H1 (cell line): ENCODE results near the gene SCYGR1. TPM values are rescaled to one million over a fixed set of nuclear protein-coding genes. Genes with fewer than 3 reads are reported as not detected.

Experiments used
- CTCF ChIA-PET: fragments of 300-600 bp; sonication (Branson Sonifier 250); formaldehyde crosslinking; loops from one replicate; lab custom pipeline; 2021; ENCODE audit not compliant: partially characterized antibody; lab: Charles Lee
- POLR2A ChIA-PET: fragments of 300-600 bp; sonication (Branson Sonifier 250); formaldehyde crosslinking; loops from one replicate; lab custom pipeline; 2021; ENCODE audit warnings: inconsistent platforms; ENCODE audit not compliant: partially characterized antibody; lab: Charles Lee
- DNase-seq, 2 experiments: peaks; one replicate each; pipeline versions ENCODE4 v3.0.0 to v3.0.0-alpha.2; 2010 to 2022; ENCODE audit warnings: low spot score in 2 of 2, low read depth in 1 of 2, mixed read lengths in 1 of 2
- FAIRE-seq: peaks from 2 replicates; lab custom pipeline; 2011; peaks lifted over from hg19 to GRCh38; lab: Jason Lieb, UNC
- H2AFZ ChIP-seq: 2 replicates; pipeline ENCODE4 v1.8.1; 2012; ENCODE audit warnings: low read length, inconsistent platforms
- H2AK5ac ChIP-seq: 2 replicates; pipeline ENCODE4 v1.6.1; 2013; ENCODE audit warnings: low read depth, low read length
- H2BK120ac ChIP-seq: replicated peaks from 2 replicates; pipeline ENCODE3; 2013; ENCODE audit warnings: low read depth, low read length, inconsistent platforms
- H2BK12ac ChIP-seq: 2 replicates; pipeline ENCODE4 v1.6.1; 2013; ENCODE audit warnings: low read depth, low read length
- H2BK15ac ChIP-seq: 2 replicates; pipeline ENCODE4 v1.6.1; 2013; ENCODE audit warnings: low read length
- H2BK20ac ChIP-seq: 2 replicates; pipeline ENCODE4 v1.6.1; 2013; ENCODE audit warnings: low read length
- H2BK5ac ChIP-seq: 2 replicates; pipeline ENCODE4 v1.6.1; 2013; ENCODE audit warnings: low read depth, low read length
- H3K14ac ChIP-seq: 2 replicates; pipeline ENCODE4 v1.6.1; 2013; ENCODE audit warnings: inconsistent platforms; ENCODE audit not compliant: insufficient read length
- H3K18ac ChIP-seq: 2 replicates; pipeline ENCODE4 v1.6.1; 2013; ENCODE audit warnings: low read length; ENCODE audit errors: extremely low read depth
- H3K23ac ChIP-seq: 2 replicates; pipeline ENCODE4 v1.6.1; 2013; ENCODE audit warnings: inconsistent platforms; ENCODE audit not compliant: insufficient read length
- H3K23me2 ChIP-seq: 2 replicates; pipeline ENCODE4 v1.6.1; 2013; ENCODE audit warnings: low read depth, low read length
- H3K27ac ChIP-seq: 2 replicates; pipeline ENCODE4 v1.6.1; 2011; ENCODE audit warnings: low read depth, low read length, inconsistent platforms
- H3K27me3 ChIP-seq, 4 experiments: replicated peaks in 1 of 4; 1 replicate in 1 of 4; 2 replicates in 3 of 4; pipeline versions ENCODE4 v1.6.1 to v1.8.1; 2011 to 2013; ENCODE audit warnings: low read length in 3 of 4, mild to moderate bottlenecking in 3 of 4, inconsistent platforms in 2 of 4, mixed read lengths in 2 of 4, moderate library complexity in 1 of 4; ENCODE audit not compliant: control insufficient read depth in 3 of 4, insufficient read depth in 3 of 4; ENCODE audit errors: extremely low read depth in 1 of 4
- H3K36me3 ChIP-seq, 4 experiments: 2 replicates each; pipeline versions ENCODE4 v1.6.1 to v1.8.1; 2011 to 2013; ENCODE audit warnings: mild to moderate bottlenecking in 4 of 4, low read length in 3 of 4, moderate library complexity in 2 of 4, control low read depth in 1 of 4, inconsistent platforms in 1 of 4; ENCODE audit not compliant: insufficient read depth in 4 of 4, control insufficient read depth in 2 of 4
- H3K4ac ChIP-seq: replicated peaks from 2 replicates; pipeline ENCODE3; 2013; ENCODE audit warnings: low read length, low read depth, mixed read lengths, inconsistent platforms; ENCODE audit not compliant: insufficient read length
- H3K4me1 ChIP-seq, 4 experiments: replicated peaks in 1 of 4; 1 replicate in 1 of 4; 2 replicates in 3 of 4; pipeline versions ENCODE4 v1.6.1 to v1.8.1; 2011 to 2013; ENCODE audit warnings: low read length in 3 of 4, inconsistent platforms in 2 of 4, mixed read lengths in 1 of 4; ENCODE audit not compliant: insufficient read depth in 4 of 4, control insufficient read depth in 3 of 4
- H3K4me2 ChIP-seq, 2 experiments: 2 replicates each; pipeline versions ENCODE4 v1.6.1 to v1.8.1; 2011 to 2013; ENCODE audit warnings: low read depth in 2 of 2, low read length in 2 of 2, control low read depth in 1 of 2, inconsistent platforms in 1 of 2, mild to moderate bottlenecking in 1 of 2; ENCODE audit not compliant: insufficient read depth in 1 of 2
- H3K4me3 ChIP-seq, 4 experiments: fragments of 200-600, 300-600 bp in 1 of 4; sonication (generic), shearing (Covaris generic), sonication (Bioruptor Twin) in 1 of 4; 2 replicates each; pipeline versions ENCODE4 v1.5.1 to v1.8.1; 2011 to 2016; ENCODE audit warnings: low read length in 4 of 4, low read depth in 3 of 4, control low read depth in 2 of 4, inconsistent platforms in 2 of 4, mild to moderate bottlenecking in 2 of 4, mixed read lengths in 1 of 4, moderate library complexity in 1 of 4; ENCODE audit not compliant: insufficient read depth in 2 of 4; ENCODE audit errors: extremely low read depth in 1 of 4
- H3K56ac ChIP-seq: replicated peaks from 2 replicates; pipeline ENCODE3; 2013; ENCODE audit warnings: low read depth, mild to moderate bottlenecking, mixed read lengths, low read length, inconsistent platforms; ENCODE audit not compliant: insufficient read length
- H3K79me1 ChIP-seq: 2 replicates; pipeline ENCODE4 v1.6.1; 2013; ENCODE audit warnings: low read depth, low read length, control low read depth
- H3K79me2 ChIP-seq, 2 experiments: 2 replicates each; pipeline versions ENCODE4 v1.6.1 to v1.8.1; 2012 to 2013; ENCODE audit warnings: low read length in 2 of 2, mild to moderate bottlenecking in 2 of 2, inconsistent platforms in 1 of 2; ENCODE audit not compliant: insufficient read depth in 2 of 2, control insufficient read depth in 1 of 2
- H3K9ac ChIP-seq, 4 experiments: replicated peaks in 1 of 4; 1 replicate in 1 of 4; 2 replicates in 3 of 4; pipeline versions ENCODE4 v1.6.1 to v1.8.1; 2011 to 2013; ENCODE audit warnings: low read depth in 3 of 4, low read length in 3 of 4, control low read depth in 2 of 4, mild to moderate bottlenecking in 2 of 4, moderate library complexity in 2 of 4, inconsistent platforms in 1 of 4; ENCODE audit errors: extremely low read depth in 1 of 4
- H3K9me3 ChIP-seq, 2 experiments: 2 replicates each; pipeline versions ENCODE4 v1.6.1 to v1.8.1; 2012 to 2013; ENCODE audit warnings: mild to moderate bottlenecking in 2 of 2, moderate library complexity in 2 of 2, control low read depth in 1 of 2, inconsistent platforms in 1 of 2, low read depth in 1 of 2, low read length in 1 of 2, mixed read lengths in 1 of 2; ENCODE audit not compliant: insufficient read depth in 2 of 2
- H4K20me1 ChIP-seq, 2 experiments: replicated peaks in 1 of 2; 2 replicates each; pipeline versions ENCODE3 to v1.8.1; 2011 to 2013; ENCODE audit warnings: inconsistent platforms in 2 of 2, low read length in 2 of 2, mild to moderate bottlenecking in 1 of 2; ENCODE audit not compliant: insufficient read depth in 2 of 2, control insufficient read depth in 1 of 2
- H4K5ac ChIP-seq: 2 replicates; pipeline ENCODE4 v1.6.1; 2013; ENCODE audit warnings: low read length, low read depth, mixed read lengths, inconsistent platforms; ENCODE audit not compliant: insufficient read length
- H4K8ac ChIP-seq: 2 replicates; pipeline ENCODE4 v1.8.0; 2013; ENCODE audit warnings: mild to moderate bottlenecking, moderate library complexity, low read length, inconsistent platforms; ENCODE audit not compliant: insufficient read depth; ENCODE audit errors: extremely low read depth
- H4K91ac ChIP-seq: replicated peaks from 2 replicates; pipeline ENCODE3; 2013; ENCODE audit warnings: low read length, mixed read lengths, inconsistent platforms; ENCODE audit not compliant: insufficient read length
- ATF2 ChIP-seq: IDR thresholded peaks from 2 replicates; pipeline ENCODE4 v1.6.1; 2012; ENCODE audit warnings: low read length, inconsistent platforms
- CHD2 ChIP-seq: IDR thresholded peaks from 2 replicates; pipeline ENCODE4 v1.6.1; 2012; ENCODE audit warnings: low read length, improper control_type of control experiment
- CREB1 ChIP-seq: IDR thresholded peaks from 2 replicates; pipeline ENCODE4 v1.6.1; 2012; ENCODE audit warnings: inconsistent platforms
- E2F6 ChIP-seq: IDR thresholded peaks from 2 replicates; pipeline ENCODE4 v1.6.1; 2012; ENCODE audit warnings: inconsistent platforms
- EGR1 ChIP-seq: IDR thresholded peaks from 2 replicates; pipeline ENCODE4 v1.6.1; 2011; ENCODE audit warnings: low read depth, low read length, borderline replicate concordance
- MAFK ChIP-seq: IDR thresholded peaks from 2 replicates; pipeline ENCODE4 v1.6.1; 2012; ENCODE audit warnings: low read depth, mild to moderate bottlenecking, improper control_type of control experiment, low read length
- MAX ChIP-seq: IDR thresholded peaks from 2 replicates; pipeline ENCODE4 v1.6.1; 2012; ENCODE audit warnings: inconsistent platforms
- NRF1 ChIP-seq: IDR thresholded peaks from 2 replicates; pipeline ENCODE4 v1.6.1; 2011; ENCODE audit warnings: mild to moderate bottlenecking, low read depth, low read length, improper control_type of control experiment
- POLR2A ChIP-seq, 2 experiments: IDR thresholded peaks; 1 replicate in 1 of 2; 2 replicates in 1 of 2; pipeline ENCODE4 v1.6.1; 2011; ENCODE audit warnings: low read depth in 2 of 2, low read length in 2 of 2, mild to moderate bottlenecking in 2 of 2; ENCODE audit errors: control extremely low read depth in 1 of 2
- SP1 ChIP-seq: IDR thresholded peaks from 2 replicates; pipeline ENCODE4 v1.6.1; 2011; ENCODE audit warnings: low read depth, low read length
- SRF ChIP-seq: IDR thresholded peaks from 2 replicates; pipeline ENCODE4 v1.6.1; 2011; ENCODE audit warnings: mild to moderate bottlenecking, low read depth, low read length, moderate library complexity
- TBP ChIP-seq: IDR thresholded peaks from 2 replicates; pipeline ENCODE4 v1.6.1; 2011; ENCODE audit warnings: low read depth, low read length, improper control_type of control experiment
- TCF12 ChIP-seq: IDR thresholded peaks from 2 replicates; pipeline ENCODE4 v1.6.1; 2011; ENCODE audit warnings: low read depth, mild to moderate bottlenecking, low read length
- WGBS, 2 experiments: shearing (Covaris generic) in 1 of 2; methylation state at CpG; one replicate each; pipeline versions ENCODE4 v1.1.6 to v1.1.7; 2013 to 2015; ENCODE audit warnings: low lambda C conversion rate in 2 of 2, mixed read lengths in 2 of 2, inconsistent platforms in 1 of 2, low coverage in 1 of 2, missing lambda C conversion rate in 1 of 2; ENCODE audit not compliant: insufficient replicate concordance in 2 of 2, insufficient coverage in 1 of 2, insufficient read length in 1 of 2; ENCODE audit errors: extremely low coverage in 1 of 2, missing lambda C conversion rate in 1 of 2; 5-methylcytosine and 5-hydroxymethylcytosine counted together
- polyA plus RNA-seq, 7 experiments: library from polyadenylated mRNA; depleted of rRNA in 3 of 7; stranded (reverse) in 5 of 7; unstranded in 2 of 7; fragments of >200 nt in 5 of 7; fragments of 200-250 nt in 2 of 7; gene quantifications; 1 replicate in 5 of 7; 2 replicates in 1 of 7; 4 replicates in 1 of 7; pipeline versions ENCODE4 v1.2.1 to v1.2.3, GENCODE V29; 2011 to 2013; ENCODE audit warnings: missing spikeins in 2 of 7, mixed read lengths in 2 of 7
- total RNA-seq: library from RNA; stranded (reverse); fragmentation: NEBNext Ultra II Directional; extraction: Animal tissue kit (Norgen Biotek cat#: 25700); gene quantifications from 2 replicates; pipeline ENCODE4 v1.2.1, GENCODE V29; 2021

Gene SCYGR1
- total and polyA plus RNA-seq, 2 of the 8 experiments (the other 6 are each of a cell fraction or from before 2014, with no cell fraction given): not detected

GRCh38 chr2:227411320-227411989 lies 23.7 kb upstream of the SCYGR1 start:
- FAIRE-seq: no peak
- H3K9me3 ChIP-seq: no peaks in the 10 kb centered on the region
- H2AFZ ChIP-seq: no peak overlapping the region
- no peak for DNase-seq
- H2BK15ac ChIP-seq: no peak overlapping the region
- H3K4ac ChIP-seq: no peak overlapping the region
- H3K23ac ChIP-seq: no peak overlapping the region
- no peak overlapping the region for H3K27ac ChIP-seq
- whole genome bisulfite sequencing, 2 experiments: 97% methylated on average over 7 of the region's 9 CpGs; no CpG with 5 or more reads in 1 of the 2 experiments
- H3K4me3 ChIP-seq: no peak overlapping the region
- no peak overlapping the region for H2BK20ac ChIP-seq
- ChIA-PET CTCF (interaction anchor here (1.1 to 2.1 kb wide), 3 partner anchors 10 to 355 kb away, joined by 3 to 7 read pairs (median 5); no protein-coding TSS in a partner anchor), POLR2A (no interaction called here)
- no peaks in the 10 kb centered on the region for H4K20me1 ChIP-seq
- no peaks in the 10 kb centered on the region for H3K79me2 ChIP-seq
- H4K5ac ChIP-seq: no peak overlapping the region
- no peak overlapping the region for H2BK120ac ChIP-seq
- no peak overlapping the region for H2BK12ac ChIP-seq
- H3K56ac ChIP-seq: no peak overlapping the region
- H3K27me3 ChIP-seq: no peaks in the 10 kb centered on the region
- no peak overlapping the region for H4K91ac ChIP-seq
- H3K4me2 ChIP-seq: no peak overlapping the region
- no peak overlapping the region for H3K14ac ChIP-seq
- H3K9ac ChIP-seq: no peak overlapping the region
- H3K36me3 ChIP-seq: no peaks in the 10 kb centered on the region
- H3K18ac ChIP-seq: no peak overlapping the region
- no peaks in the 10 kb centered on the region for H3K4me1 ChIP-seq
- H4K8ac ChIP-seq: no peak overlapping the region
- H2AK5ac ChIP-seq: no peak overlapping the region
- no peaks in the 10 kb centered on the region for H3K79me1 ChIP-seq
- H3K23me2 ChIP-seq: no peaks in the 10 kb centered on the region
- H2BK5ac ChIP-seq: no peak overlapping the region
- no peak for TF ChIP-seq SRF
- TF ChIP-seq SP1: no peak
- TF ChIP-seq MAX: no peak
- no peak for TF ChIP-seq CREB1
- no peak for TF ChIP-seq EGR1
- TF ChIP-seq MAFK: no peak
- no peak for TF ChIP-seq TCF12
- TF ChIP-seq E2F6: no peak
- TF ChIP-seq TBP: no peak
- no peak for TF ChIP-seq ATF2
- TF ChIP-seq POLR2A (IDR thresholded peaks at IDR 0.05; ENCODE audit: control extremely low read depth in 1 of 2, low read depth in 2 of 2, low read length in 2 of 2): no peak
- TF ChIP-seq CHD2: no peak
- no peak for TF ChIP-seq NRF1
